Hematopoietic multipotent progenitor cell treated with erythropoietin and hydrocortisone succinate and interleukin-3 and kit ligand, for 15 days (in vitro differentiated cells): ENCODE measurements around the gene UBR4.
A peak's percentile ranks its signal among the peaks of the same experiment; 100 is the strongest.

Experiments used
- DNase-seq: peaks from one replicate; pipeline ENCODE4 v3.0.0-alpha.2; 2015; ENCODE audit warnings: low spot score

The UBR4 gene

GRCh38 chr1:19089524-19089923 is 120.5 kb downstream of the UBR4 start:
- DNase-seq: no peak

GRCh38 chr1:19088717-19089442 is 121.2 kb downstream of the UBR4 start:
- DNase-seq: no peak

DNA sequence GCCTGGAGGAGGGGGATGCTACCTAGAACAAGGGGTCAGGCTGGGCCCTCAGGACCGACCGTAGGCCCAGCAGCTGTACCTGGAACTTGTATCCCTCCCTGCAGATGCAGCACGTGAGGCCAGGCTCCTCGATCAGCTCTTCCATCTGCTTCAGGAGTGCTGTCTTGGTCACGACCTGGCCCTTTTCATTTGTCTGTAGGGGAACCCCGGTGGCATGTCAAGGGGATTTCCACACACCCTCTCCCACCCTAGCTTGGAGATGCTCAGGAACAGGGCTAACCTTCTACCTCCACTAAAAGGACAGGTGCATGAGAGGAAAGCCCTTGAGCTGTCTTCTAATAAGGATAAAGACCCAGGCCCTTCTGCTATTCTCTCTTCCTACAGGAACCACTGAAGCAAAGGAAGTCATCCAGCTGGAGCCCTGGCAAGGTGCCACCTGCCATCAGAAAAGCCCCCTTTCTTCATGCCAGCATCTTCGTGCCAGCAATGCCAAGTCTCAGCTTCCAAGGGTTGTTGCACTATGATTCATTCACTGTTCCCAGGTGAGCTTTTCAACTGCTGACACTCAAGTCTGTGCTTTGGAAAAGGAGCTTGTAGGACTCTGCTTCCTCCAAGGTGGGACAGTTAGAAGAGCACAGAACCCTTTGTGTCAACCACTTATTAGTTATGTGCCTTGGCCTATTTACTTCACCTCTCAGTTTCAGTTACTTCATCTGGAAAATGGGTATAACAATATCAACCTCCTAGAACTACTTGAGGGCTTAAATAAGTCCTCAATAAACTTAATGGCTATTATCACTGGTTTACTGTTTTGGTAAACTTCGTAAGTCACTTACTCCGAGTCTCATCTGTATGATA is 122.1 kb downstream of the UBR4 start:
- DNase-seq: no peak

- no peak for DNase-seq
Observed at GRCh38 chr1:19087017-19087736, 122.9 kb downstream of the UBR4 start.

DNA sequence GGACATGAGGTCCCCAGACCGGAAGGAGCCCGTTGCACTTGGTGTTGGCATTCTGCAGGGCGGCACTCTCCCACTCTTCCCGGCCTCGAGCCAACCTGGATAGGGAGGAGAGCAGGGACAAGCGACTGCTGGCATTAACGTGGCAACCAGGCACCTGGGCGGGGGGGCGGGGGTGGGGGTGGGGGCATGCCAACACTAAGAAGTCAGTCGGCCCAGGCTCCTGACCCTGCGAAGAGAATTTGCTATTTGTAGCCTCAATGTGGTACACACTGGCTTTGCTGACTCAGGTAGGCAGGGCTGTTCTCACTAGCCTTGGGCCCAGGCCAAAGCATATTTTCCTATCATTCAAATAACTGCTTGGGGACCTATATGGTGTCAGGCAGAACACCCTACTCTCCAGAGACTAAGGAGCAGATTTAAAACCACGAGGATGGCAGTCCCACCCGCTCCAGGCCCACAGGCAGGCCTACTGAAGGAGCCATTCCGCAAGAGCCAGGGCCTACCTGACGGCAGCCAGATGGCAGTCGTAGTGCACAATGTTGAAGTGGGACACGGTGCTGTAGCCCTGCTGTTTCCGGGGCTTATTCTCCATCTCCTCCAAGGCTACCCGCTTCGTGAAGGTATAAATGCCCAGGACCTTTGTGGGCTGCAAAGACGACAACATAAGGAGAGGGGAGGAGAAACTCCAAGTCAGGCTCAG is 123.7 kb downstream of the UBR4 start:
- DNase-seq: peak; percentile 65

DNA sequence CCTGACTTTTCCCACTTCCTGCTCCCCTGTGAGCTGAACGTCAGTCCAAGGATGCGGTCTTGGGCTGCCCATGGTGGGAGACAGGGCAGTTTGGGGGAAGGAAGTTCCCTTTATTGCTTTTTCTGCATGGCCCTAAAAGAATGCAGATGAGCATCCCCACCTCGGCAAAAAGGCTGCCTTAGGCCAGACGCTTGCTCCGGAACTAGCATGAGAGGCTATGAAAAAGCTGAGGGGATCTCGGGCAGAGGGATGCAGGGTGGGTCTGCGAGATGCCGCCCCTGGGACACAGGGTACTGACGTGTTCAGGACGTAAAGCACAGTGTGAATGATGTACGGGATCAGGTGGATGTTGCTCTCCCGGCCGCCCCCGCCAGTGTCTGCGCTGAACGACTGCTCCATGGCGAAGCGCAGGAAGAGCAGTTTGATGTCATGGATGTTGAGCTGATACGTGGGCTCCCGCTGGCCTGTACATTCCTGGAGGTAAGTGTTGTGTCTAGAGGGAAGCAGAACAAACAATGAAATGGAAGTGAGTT is 125.8 kb downstream of the UBR4 start:
- no peak for DNase-seq

DNA sequence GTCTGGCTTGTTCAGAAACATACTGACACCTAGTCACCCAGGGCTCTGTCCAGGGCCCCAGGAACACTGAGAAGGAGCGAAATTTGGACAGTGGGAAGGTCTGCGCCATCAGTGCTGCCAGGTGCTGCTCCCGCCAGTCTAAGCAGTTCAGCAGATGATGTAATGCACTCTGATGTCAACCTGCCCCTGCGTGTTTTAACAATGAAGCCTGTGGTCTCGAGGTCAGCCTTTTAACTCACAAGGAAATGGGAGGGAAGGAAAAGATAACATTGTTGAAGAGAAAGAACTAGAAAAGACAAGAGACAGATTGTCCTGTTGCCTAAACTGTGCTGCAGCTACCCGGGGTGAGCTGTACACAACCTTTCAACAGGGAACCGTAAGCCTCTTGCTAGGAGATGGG is 127.0 kb downstream of the UBR4 start:
- no peak for DNase-seq

DNA sequence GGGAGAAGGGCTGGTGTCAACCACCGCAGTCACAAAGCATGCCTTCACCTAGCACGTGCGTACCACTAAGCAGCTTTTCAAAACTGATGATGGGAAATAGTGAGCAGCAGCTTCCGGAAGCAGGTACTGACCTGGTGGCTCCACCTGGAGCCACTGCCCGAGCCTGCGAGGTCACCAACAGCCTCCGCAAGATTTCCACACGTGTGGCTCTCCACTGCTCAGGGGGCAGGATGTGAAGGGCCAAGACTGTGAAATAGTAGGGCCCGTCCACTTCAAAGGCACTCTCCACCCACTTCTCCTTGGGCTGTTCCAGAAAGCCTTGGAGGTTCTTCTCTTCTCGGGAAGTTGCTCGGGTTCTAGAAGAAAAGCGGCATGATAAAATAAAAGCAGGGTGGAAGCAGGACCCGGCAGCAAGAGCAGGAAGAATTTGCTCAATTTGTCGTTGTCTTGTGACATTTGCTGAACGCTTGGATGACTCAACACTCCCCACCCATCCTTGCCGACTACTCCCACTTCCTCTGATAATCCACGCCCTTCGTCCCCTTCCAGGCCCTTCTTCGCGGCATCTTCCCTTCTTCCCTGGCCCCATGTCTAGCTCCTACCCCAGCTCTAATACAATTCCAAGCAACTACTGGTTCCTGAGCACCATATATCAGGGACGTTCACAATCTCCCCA is 128.7 kb downstream of the UBR4 start:
- peak; percentile 72 for DNase-seq

DNA sequence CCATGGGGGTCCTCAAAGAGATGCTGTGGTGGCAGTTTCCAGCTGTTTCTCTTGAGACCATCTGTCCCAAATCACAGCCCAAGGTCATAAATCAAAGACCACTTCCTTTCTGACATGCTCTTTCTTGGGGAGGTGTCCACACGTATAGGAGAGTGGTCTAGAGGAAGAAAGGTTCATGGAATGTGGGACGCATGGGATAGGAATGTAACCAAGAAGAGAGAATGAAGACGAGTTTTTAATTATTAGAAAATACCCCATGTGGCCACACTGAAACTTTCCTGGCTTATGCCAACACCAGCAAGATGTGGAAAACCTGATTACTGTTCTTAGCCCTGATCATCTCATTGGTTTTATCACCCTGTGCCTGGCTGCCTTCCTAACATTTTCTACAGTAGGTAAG is 129.3 kb downstream of the UBR4 start:
- DNase-seq: no peak

- no peak for DNase-seq
Observed at GRCh38 chr1:19079541-19080472, 130.3 kb downstream of the UBR4 start.

GRCh38 chr1:19078536-19078935 is 131.5 kb downstream of the UBR4 start:
- no peak for DNase-seq

GRCh38 chr1:19076841-19077616 is 133.0 kb downstream of the UBR4 start:
- DNase-seq: no peak

DNA sequence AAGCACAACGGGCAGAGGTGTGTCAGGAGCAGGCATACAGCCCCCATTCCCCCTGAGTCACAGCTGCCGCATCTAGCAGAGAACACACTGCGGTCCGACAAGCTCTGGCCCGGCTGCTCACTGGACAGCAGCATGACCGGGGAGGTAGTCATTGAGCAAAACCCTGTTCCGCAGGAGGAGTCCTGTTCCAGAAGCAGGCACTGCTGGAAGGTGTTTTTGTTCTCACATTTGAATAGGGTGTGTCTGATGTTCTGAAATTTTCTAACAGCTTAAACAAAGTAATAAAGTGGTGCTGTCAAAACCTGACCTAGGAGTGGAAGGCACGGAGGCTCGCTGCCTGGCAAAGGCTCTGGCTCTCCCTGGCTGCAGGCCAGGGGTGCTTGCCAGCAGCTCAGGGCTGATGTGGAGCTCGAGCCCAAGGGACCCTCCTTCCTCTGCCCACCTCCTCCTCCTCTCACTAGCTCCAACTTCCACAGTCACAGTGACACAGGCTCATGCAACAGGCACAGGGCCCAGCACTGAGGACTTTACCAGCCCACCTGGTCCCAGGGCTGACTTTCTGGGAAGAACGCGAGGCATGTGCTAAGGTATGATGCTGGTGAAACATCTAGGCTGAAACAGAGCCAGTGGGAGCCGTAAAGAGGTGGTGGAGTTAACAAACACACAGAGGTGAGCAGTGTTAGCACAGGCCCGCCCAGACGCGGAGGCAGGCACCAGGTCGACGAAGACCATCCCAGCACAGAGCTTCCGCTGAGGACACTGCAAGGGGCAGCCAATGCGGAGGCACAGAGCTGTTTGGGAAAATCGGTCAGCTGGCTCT is 135.0 kb downstream of the UBR4 start:
- no peak for DNase-seq

GRCh38 chr1:19074361-19074901 is 135.6 kb downstream of the UBR4 start:
- no peak for DNase-seq

GRCh38 chr1:19073311-19074186 is 136.5 kb downstream of the UBR4 start:
- no peak for DNase-seq

DNA sequence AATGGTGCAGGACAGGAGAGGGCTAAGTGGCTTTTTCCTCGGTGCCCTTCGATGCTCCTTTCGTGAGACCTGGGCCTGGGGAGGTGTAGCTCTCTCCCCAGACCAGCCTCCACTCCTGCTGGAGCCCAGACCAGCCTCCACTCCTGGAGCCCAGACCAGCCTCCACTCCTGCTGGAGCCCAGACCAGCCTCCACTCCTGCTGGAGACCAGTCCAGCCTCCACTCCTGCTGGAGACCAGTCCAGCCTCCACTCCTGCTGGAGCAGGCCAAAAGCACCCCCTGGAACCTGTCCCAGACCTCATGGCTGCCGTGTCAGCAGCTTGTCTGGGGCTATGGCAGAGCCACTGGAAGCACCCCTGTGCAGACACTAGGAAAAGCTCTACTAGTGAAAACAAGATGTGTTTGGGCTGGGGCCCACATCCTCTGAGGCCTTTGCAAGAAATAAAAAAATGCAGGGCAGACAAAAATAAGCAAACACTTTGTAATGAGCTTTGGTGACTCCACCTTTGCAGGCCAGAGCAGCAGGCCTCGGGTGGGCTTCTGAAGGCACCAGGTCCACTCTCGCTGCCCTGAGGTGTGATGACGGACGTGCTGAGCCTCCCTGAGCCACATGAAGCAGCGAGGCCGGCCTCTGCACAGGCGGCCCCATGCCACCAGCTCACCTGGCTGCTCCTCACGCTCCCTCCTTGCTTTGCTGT is 137.6 kb downstream of the UBR4 start:
- DNase-seq: no peak
